OCI-LY1 (cell line): ENCODE data around the gene ZNF451.

Experiments used
- H2AFZ ChIP-seq: fragments of 200-600 bp; sonication (generic), shearing (Covaris generic); 2 replicates; pipeline ENCODE4 v1.6.0; 2014; ENCODE audit warnings: antibody characterized with exemption, mild to moderate bottlenecking, low read length
- H3F3A ChIP-seq: fragments of 200-600 bp; sonication (generic), shearing (Covaris generic); 2 replicates; pipeline ENCODE4 v1.6.0; 2014; ENCODE audit warnings: mild to moderate bottlenecking, antibody characterized with exemption, low read length, moderate library complexity; ENCODE audit not compliant: insufficient read depth
- H3K27ac ChIP-seq: fragments of 200-600 bp; sonication (generic); 2 replicates; pipeline ENCODE4 v1.5.1; 2014; ENCODE audit warnings: low read length, mixed run types, mild to moderate bottlenecking, low read depth; ENCODE audit not compliant: poor library complexity, severe bottlenecking
- H3K27me3 ChIP-seq: fragments of 200-600 bp; sonication (generic); 2 replicates; pipeline ENCODE4 v1.6.0; 2014; ENCODE audit warnings: antibody characterized with exemption, mild to moderate bottlenecking, low read length, moderate library complexity; ENCODE audit not compliant: insufficient read depth
- H3K36me3 ChIP-seq: fragments of 200-600 bp; sonication (generic); 2 replicates; pipeline ENCODE4 v1.6.1; 2014; ENCODE audit warnings: mild to moderate bottlenecking, antibody characterized with exemption, low read length, moderate library complexity, mixed read lengths; ENCODE audit not compliant: insufficient read depth
- H3K4me1 ChIP-seq: fragments of 200-600 bp; sonication (generic); 2 replicates; pipeline ENCODE4 v1.5.1; 2014; ENCODE audit warnings: mild to moderate bottlenecking, low read length, moderate library complexity; ENCODE audit not compliant: insufficient read depth, severe bottlenecking
- H3K4me2 ChIP-seq: fragments of 200-600 bp; sonication (generic), shearing (Covaris generic); 2 replicates; pipeline ENCODE4 v1.6.1; 2014; ENCODE audit warnings: low read length
- H3K4me3 ChIP-seq: fragments of 200-600 bp; sonication (generic); 2 replicates; pipeline ENCODE4 v1.5.1; 2014; ENCODE audit warnings: low read length, low read depth, mild to moderate bottlenecking, mixed read lengths; ENCODE audit not compliant: poor library complexity, severe bottlenecking
- H3K79me2 ChIP-seq: fragments of 200-600 bp; shearing (Covaris generic); 2 replicates; pipeline ENCODE4 v1.6.1; 2016; ENCODE audit warnings: mixed run types, low read length, mixed read lengths; ENCODE audit not compliant: insufficient read depth
- H3K9ac ChIP-seq: fragments of 200-600 bp; sonication (generic), shearing (Covaris generic); 2 replicates; pipeline ENCODE4 v1.6.1; 2014; ENCODE audit warnings: mild to moderate bottlenecking, low read length, mixed read lengths
- H3K9me2 ChIP-seq: fragments of 200-600 bp; sonication (generic), shearing (Covaris generic); 2 replicates; pipeline ENCODE4 v1.6.1; 2014; ENCODE audit warnings: low read depth, mild to moderate bottlenecking, low read length, mixed read lengths
- H3K9me3 ChIP-seq: fragments of 200-600 bp; shearing (Covaris generic); 2 replicates; pipeline ENCODE4 v1.6.1; 2014; ENCODE audit warnings: low read length, mixed read lengths
- H4K20me1 ChIP-seq: fragments of 200-600 bp; sonication (generic), shearing (Covaris generic); 2 replicates; pipeline ENCODE4 v1.6.0; 2016; ENCODE audit warnings: mild to moderate bottlenecking, low read length; ENCODE audit not compliant: insufficient read depth
- EZH2 ChIP-seq: fragments of 200-600 bp; sonication (generic), shearing (Covaris generic); IDR thresholded peaks from 2 replicates; pipeline ENCODE4 v1.8.0; 2017; ENCODE audit warnings: borderline replicate concordance, mixed run types, mild to moderate bottlenecking, antibody characterized with exemption, low read length, moderate library complexity, mixed read lengths
- TF ChIP-seq, protein P1 (sequence below): fragments of 200-600 bp; sonication (generic), shearing (Covaris generic); IDR thresholded peaks from 2 replicates; pipeline ENCODE4 v1.5.1; 2017; ENCODE audit warnings: mild to moderate bottlenecking, antibody characterized with exemption, low read length, moderate library complexity, mixed read lengths

The ZNF451 gene

DNA sequence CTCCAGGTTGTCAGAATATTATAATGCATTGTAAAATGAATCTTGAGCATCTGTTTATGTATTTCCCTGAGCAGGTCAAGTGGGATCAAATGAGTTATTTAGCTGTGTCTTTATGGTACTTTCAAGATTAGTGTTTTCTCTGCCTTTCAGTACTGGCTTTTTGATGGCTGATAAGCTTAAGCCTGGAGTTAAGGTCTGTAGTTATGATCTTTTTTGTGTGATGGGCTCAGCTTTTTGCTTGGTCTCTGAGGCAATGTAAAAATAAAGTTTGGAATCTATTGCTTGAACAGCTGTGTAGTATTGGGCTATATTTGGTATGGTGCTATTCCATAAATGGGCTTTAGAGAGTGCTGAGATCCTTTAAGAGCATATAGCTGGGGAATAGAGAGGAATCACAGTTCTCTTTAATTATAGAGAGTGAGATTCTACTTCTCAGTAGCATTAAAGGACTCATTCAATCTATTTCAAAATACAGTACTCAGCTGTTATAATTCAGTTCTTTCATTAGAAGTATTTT lies 40.7 kb downstream of the ZNF451 start:
- Histone ChIP-seq H3K36me3 (peaks cover 46% of the 10 kb centered on the region), H2AFZ (no peak overlapping the region), H3K79me2 (no peaks in the 10 kb centered on the region), H3K4me1 (no peaks in the 10 kb centered on the region), H3K9ac (no peak overlapping the region), H3K4me2 (no peak overlapping the region), H3K27me3 (no peaks in the 10 kb centered on the region), H4K20me1 (no peaks in the 10 kb centered on the region), H3K4me3 (no peak overlapping the region), H3K9me2 (no peaks in the 10 kb centered on the region), H3K9me3 (no peaks in the 10 kb centered on the region), H3F3A (no peaks in the 10 kb centered on the region), H3K27ac (no peak overlapping the region)
- TF ChIP-seq EZH2, result no peak
- TF ChIP-seq, protein P1, sequence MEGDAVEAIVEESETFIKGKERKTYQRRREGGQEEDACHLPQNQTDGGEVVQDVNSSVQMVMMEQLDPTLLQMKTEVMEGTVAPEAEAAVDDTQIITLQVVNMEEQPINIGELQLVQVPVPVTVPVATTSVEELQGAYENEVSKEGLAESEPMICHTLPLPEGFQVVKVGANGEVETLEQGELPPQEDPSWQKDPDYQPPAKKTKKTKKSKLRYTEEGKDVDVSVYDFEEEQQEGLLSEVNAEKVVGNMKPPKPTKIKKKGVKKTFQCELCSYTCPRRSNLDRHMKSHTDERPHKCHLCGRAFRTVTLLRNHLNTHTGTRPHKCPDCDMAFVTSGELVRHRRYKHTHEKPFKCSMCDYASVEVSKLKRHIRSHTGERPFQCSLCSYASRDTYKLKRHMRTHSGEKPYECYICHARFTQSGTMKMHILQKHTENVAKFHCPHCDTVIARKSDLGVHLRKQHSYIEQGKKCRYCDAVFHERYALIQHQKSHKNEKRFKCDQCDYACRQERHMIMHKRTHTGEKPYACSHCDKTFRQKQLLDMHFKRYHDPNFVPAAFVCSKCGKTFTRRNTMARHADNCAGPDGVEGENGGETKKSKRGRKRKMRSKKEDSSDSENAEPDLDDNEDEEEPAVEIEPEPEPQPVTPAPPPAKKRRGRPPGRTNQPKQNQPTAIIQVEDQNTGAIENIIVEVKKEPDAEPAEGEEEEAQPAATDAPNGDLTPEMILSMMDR, result no peak

DNA sequence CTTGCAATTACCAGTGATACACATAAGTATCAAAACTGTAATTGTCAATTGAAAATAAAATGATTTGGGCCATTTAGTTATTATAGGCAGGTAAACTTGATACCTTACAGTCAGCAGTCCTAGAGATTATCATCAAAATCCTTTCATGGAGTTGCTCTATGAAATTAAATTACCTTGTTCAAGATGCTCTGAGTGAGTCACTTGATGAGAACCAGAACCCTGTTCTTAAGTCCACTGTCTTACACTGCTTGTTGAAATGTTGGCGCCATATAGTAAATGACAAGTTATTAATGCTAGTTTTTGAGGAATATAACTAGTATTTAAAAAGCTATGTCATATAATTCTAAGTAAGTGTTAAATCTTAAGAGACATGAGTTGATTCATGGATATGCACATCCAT lies 45.0 kb downstream of the ZNF451 start:
- Histone ChIP-seq H3F3A (no peaks in the 10 kb centered on the region), H3K79me2 (no peaks in the 10 kb centered on the region), H3K27me3 (no peaks in the 10 kb centered on the region), H2AFZ (no peak overlapping the region), H3K9me2 (no peaks in the 10 kb centered on the region), H3K4me2 (no peak overlapping the region), H3K4me3 (no peak overlapping the region), H3K27ac (no peak overlapping the region), H3K4me1 (no peaks in the 10 kb centered on the region), H3K9me3 (no peaks in the 10 kb centered on the region), H3K36me3 (peaks cover 58% of the 10 kb centered on the region), H3K9ac (no peak overlapping the region), H4K20me1 (no peaks in the 10 kb centered on the region)
- TF ChIP-seq EZH2, result no peak
- TF ChIP-seq, protein P1, result no peak

DNA sequence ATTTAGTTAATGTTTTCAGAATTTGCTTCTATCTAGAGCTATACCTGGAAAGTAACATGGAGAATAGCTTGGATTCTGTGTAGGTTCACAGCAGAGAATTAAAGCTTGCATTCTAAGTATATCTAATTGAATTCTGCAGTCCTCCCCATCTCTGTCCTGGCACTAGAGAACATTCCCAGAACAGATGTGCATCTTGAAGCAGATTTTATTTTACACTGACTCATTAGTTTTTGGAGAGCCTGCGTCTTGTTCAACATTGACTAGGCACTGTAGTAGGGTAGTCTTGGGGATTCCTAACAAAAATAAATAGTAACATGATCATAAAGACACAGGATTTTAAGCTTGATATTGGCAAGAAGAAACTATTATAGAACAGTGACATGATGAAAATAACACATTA lies 45.9 kb downstream of the ZNF451 start:
- H3K9me2 ChIP-seq, result no peaks in the 10 kb centered on the region
- H3K27me3 ChIP-seq, result no peaks in the 10 kb centered on the region
- H3F3A ChIP-seq, result no peaks in the 10 kb centered on the region
- no peak overlapping the region for H2AFZ ChIP-seq
- H3K4me1 ChIP-seq, result no peaks in the 10 kb centered on the region
- H3K36me3 ChIP-seq, result peaks cover 51% of the 10 kb centered on the region
- H3K4me3 ChIP-seq, result no peak overlapping the region
- no peak overlapping the region for H3K9ac ChIP-seq
- H3K9me3 ChIP-seq, result no peaks in the 10 kb centered on the region
- H4K20me1 ChIP-seq, result no peaks in the 10 kb centered on the region
- no peak for TF ChIP-seq EZH2
- TF ChIP-seq, protein P1, result no peak
- H3K79me2 ChIP-seq, result no peaks in the 10 kb centered on the region
- H3K4me2 ChIP-seq, result no peak overlapping the region
- no peak overlapping the region for H3K27ac ChIP-seq
